Loucy (cell line): Measurements from ENCODE around the gene KPNB1.

Experiments
- EZH2phosphoT487 ChIP-seq: fragments of 200-600 bp; IDR thresholded peaks from 2 replicates; pipeline ENCODE4 v1.6.1; 2018; ENCODE audit warnings: antibody characterized with exemption, mild to moderate bottlenecking, moderate library complexity, borderline replicate concordance
- TF ChIP-seq, protein P1 (sequence below): fragments of 200-600 bp; sonication (generic); conservative IDR thresholded peaks from 2 replicates; pipeline ENCODE4 v1.5.1; 2014; ENCODE audit warnings: mild to moderate bottlenecking, antibody characterized with exemption, low read length

DNA sequence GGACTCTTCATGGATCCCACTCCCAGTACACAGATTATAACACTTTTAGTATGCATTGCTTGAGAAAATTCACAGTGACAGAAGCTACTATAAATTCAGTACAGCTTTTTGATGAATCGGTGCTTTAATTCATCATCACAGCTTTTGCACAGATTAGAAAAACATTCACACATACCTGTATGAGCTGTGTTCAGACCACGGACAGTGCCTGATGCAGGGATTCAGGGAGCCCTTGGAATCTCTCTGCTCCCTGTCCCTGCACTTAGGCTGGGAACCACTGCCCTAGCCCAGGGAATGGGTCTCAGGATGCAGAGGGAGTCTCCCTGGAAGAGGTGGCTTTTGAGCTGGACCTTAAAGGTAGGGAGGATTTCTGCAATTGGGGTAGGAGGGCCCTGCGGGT lies 58.2 kb downstream of the KPNB1 start:
- TF ChIP-seq, protein P1, sequence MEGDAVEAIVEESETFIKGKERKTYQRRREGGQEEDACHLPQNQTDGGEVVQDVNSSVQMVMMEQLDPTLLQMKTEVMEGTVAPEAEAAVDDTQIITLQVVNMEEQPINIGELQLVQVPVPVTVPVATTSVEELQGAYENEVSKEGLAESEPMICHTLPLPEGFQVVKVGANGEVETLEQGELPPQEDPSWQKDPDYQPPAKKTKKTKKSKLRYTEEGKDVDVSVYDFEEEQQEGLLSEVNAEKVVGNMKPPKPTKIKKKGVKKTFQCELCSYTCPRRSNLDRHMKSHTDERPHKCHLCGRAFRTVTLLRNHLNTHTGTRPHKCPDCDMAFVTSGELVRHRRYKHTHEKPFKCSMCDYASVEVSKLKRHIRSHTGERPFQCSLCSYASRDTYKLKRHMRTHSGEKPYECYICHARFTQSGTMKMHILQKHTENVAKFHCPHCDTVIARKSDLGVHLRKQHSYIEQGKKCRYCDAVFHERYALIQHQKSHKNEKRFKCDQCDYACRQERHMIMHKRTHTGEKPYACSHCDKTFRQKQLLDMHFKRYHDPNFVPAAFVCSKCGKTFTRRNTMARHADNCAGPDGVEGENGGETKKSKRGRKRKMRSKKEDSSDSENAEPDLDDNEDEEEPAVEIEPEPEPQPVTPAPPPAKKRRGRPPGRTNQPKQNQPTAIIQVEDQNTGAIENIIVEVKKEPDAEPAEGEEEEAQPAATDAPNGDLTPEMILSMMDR: no peak
- TF ChIP-seq EZH2phosphoT487: no peak
